Measurements from ENCODE around the gene SLCO3A1. TPM values are rescaled to one million over a fixed set of nuclear protein-coding genes. Genes with fewer than 3 reads are reported as not detected.

SLCO3A1 gene
- total RNA-seq, 1 experiment from 2014 or later: 1.7 TPM

DNA sequence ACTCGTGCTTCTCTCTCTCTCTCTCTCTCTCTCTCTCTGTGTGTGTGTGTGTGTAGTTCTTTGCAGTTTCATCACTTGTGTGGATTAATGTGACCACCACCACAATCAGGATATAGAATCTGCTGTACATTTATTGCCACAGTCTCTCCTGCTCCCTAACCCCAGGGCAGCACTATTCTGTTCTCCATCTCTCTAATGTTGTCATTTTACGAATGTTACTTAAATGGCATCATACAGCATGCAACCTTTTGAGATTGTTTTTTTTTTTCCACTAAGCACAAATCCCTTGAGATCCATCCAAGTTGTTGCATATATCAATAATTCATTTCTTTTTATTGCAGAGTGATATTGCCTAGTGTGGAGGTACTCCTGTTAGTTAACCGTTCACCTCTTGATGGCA, 26.9 kb downstream of the SLCO3A1 start:
- DNase-seq (ENCODE audit: extremely low read depth, low read depth): no peak

DNA sequence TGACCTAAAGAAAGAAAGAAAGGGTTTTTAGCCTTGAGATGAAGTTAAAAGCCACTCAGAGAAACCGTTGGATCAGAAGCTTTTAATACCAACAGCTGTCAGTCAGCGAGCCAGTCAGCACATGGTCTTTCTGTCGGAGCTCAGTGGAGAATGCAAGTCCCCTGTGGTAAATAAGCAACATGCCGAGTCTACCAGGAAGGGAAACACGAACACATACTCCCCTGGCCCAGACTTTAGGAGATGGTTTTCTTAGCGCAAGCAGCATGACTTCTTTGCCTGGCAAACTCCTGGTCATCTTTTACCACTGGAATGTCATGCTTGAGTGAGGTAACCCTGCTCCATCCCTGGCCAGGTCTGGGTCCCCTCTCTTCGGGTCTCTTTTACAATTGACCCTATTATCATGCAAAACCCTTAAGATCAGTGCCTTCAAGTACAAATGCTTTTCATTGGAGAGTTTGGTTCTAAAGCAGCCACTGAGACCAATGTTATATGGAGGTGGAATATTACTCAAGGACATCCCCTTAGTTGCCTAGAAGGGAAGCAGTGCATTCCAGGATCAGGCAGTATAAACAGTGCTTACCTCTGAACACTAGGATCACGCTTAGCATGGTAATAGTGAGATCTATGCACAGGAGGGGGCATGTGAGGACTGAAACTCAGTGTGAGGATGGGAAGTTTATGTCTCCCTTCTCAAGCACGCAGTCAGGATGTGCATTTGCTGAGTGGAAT, 28.2 kb downstream of the SLCO3A1 start:
- no peak for DNase-seq (ENCODE audit: extremely low read depth, low read depth)

DNA sequence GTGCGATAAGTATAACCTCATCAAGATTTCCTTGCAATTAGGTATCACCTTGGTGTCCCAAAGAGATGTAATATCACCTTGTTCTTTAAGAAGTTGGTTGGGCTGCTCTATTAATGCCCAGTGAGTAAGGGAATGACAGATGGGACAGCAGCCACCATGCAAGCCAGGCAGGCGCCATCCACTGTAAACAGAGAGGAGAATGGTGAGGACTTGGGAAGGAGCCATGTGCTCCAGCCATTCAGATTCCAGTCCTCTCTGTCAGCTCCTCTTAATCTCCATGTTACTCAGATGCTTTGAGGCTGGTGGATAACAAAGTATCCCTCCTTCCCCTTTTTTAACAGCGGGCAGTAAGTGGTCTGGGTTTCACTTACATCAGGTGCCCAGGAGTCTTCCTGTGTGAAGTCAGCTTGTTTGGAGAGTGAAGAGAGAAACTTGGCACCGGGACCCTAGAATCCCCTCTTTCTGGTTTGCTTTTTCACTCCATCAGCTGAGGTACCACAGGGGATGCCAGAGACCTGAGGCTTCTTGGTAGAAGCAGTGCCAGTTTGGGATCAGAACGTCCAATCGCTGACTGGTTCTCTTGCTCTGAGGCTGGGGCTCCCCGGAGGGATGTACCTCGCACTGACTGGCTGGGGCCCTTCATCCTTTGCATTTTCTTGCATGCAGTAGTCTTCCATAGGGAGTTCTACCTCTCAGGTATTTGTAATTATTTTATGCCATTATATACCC, 29.5 kb downstream of the SLCO3A1 start:
- no peak for DNase-seq (ENCODE audit: extremely low read depth, low read depth)

DNA sequence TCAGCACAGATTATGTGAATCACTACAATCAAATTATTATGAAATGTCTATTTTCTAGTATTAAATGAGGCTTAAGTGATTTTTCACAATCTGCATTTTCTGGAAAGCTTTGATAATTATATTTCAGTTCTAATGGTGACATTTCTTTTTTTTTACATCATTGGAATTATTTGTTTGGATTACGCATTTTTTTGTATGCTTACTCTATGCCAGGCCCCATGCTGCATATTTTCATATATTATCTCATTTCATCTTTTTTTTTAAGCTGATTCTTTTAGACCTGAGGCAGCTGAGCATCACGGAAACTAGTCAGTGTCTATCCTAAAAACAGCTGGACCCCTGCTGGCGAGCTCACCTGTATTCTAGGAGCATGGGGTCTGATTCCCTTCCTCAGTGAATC, 31.1 kb downstream of the SLCO3A1 start:
- DNase-seq (ENCODE audit: extremely low read depth, low read depth): no peak

DNA sequence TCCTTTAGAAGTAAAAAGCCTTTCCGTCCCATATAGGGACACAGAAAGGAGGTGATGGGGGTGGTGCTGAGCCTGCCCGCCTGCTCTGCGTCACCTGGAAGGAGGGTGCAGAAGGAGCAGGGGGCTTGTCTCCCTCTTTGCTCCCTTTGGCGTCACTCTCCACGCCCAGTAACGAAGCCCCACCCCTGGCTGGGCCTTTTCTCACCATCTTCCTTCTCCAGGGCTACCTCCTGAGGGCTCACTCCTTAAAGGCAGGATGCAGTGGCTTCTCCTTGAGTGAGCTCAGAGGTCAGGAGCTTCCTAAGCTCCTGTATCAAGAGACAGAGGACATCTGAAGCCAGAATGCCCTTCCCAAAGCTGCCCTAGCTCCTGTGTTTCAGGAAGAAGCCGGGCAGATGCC, 31.5 kb downstream of the SLCO3A1 start:
- no peak for DNase-seq (ENCODE audit: extremely low read depth, low read depth)

DNA sequence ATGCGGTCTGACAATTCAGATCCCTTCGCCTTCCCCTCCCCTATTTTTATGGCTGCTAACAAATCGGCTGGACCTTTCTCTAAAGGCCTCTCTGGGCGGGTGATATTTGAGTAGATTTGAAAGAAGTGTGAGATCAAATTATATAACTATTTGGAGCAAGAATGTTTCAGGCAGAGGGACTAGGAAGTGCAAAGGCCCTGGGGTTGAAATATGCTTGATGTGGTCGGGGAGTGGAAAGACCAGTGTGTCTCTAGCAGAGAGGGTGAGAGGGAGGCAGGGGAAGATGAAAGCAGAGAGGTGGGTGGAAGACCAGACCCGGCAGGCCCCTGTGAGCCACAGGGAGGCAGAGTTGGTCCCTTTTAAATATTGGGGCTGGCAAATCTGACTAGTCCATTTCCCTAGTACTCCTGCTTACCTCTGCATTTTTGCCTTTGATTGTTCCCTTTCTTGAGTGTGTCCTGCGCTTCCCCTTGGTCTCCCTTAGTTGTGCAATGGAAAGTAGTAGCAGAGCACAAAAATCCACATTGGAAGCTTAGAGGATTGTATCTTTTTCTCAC, 32.3 kb downstream of the SLCO3A1 start:
- DNase-seq (ENCODE audit: extremely low read depth, low read depth): no peak

DNA sequence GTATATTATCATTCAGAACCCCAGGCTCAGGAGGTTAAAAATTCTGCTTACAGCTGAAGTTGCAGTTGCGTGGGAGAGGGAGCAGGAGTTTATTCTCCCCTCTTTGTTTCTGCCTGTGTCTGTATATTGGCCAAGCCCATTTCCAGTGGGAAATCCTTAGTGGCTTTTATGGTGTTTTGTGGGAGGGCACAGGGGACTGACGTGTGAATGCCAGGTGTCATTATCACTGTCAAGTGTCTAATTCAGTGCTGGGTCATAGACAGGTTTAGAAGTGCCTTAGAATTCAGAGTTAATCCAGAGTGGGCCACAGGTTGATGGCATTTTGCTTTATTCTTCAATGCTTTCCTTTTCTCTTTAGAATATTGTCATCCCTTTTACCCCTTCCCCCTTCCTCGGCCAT, 33.4 kb downstream of the SLCO3A1 start:
- DNase-seq (ENCODE audit: extremely low read depth, low read depth): no peak

DNA sequence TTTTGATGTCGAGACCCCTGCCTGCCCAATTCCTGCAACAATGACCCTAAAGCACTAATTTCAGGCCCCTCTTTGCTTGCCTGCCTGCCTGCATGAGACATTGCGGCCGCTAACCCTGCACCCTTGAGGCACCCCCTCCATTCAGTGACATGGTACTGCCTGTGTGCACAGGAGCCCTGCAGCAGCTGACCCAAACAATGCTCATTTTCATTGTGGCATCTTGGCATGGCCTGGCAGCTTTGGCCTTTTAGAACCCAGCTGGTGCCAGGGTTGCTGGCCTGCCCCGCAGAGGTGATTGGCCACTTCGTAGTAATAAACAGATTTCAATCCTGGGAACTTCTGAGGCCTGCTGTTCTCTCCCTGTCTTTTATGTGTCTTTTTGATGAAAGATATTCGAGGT, 33.8 kb downstream of the SLCO3A1 start:
- DNase-seq (ENCODE audit: extremely low read depth, low read depth): no peak

DNA sequence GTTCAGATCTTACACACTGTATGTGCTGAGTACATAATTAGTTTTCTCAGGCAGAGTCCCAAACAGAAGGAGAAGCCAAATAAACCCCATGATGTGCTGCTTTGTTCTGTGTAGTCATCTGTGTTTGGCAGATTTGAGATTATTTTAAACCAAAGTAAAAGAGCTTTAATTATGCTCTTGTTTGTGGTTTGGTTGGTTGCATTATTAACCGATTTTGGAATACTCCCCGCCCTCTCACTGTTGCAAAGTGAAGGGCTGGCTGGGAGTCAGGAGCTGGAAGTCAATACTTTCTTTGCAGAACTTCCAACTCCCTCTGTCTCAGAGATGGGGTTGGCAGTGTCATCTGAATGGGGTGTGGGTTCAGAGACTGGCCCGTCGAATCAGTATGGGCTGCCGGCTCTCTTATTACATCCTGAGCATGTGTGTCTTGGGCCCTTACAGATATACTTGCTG, 34.4 kb downstream of the SLCO3A1 start:
- no peak for DNase-seq (ENCODE audit: extremely low read depth, low read depth)

DNA sequence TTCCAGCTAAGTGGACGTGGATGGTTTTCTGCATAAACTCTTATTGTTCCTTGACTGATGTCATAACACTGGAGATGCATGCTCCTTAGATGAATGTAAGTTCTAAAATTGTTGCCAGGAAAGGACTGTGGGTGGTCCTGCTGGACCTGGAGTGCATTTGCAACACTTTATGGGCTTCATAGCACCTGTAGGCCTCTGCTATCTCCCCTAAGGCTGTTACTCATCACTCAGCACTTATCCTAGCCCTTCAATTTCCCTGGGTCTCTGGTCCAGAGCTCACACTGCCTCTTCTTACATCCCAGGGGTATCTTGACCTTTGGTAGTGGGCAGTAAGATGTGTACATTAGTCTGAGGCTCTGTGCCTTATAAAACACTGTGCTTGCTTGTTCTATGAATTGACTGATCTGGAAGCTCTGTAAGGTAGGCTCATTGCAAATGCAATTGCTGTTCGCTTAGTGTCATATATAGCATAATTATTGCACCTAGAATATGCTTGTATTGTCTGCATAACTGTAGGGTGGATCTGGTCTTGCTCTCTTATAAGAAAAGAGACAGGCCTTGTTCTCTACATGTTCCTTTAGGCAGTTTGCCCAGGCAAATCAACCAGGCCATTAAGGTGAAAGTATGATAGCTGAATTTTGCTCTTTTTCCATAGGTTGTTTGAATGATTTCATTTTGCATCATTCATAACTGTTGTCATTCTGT, 35.8 kb downstream of the SLCO3A1 start:
- no peak for DNase-seq (ENCODE audit: extremely low read depth, low read depth)

DNA sequence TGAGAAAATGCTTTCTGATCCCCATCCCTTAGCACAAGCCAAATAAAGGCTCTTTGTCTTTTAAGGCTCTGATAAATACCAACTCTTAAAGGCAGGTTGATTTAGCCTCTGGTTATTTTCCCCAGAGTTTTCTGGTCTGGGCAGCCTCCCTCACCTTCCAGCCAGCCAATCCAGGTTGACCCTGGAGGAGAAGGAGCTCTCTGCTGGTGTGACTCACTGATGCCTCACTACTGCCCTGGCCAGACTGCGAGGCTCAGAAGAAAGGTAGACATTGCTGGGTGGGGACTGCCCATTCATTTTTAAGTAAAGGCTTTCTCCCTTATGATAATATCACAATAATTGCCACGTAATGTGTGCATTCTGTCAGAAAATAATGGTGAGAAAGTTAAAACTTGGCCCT, 37.1 kb downstream of the SLCO3A1 start:
- DNase-seq (ENCODE audit: extremely low read depth, low read depth): no peak

DNA sequence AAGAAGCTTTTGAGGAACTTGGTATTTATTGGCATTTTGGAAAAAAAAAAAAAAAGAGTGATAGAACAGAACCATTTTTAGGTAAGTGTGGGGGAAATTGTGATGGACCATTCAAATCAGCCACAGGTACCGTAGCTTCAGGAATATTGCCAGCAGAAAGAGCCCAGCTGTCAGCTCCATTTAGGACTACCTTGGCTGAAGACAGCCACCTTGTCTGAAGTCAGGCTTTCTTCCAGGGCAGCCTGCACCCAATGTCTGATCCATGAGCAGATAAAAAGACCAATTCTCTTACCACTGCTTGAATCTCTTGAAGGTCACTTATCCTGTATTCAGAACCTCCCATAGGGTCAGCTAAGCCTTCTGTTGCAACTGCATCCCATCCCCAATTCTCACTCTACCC, 37.6 kb downstream of the SLCO3A1 start:
- DNase-seq (ENCODE audit: extremely low read depth, low read depth): no peak

DNA sequence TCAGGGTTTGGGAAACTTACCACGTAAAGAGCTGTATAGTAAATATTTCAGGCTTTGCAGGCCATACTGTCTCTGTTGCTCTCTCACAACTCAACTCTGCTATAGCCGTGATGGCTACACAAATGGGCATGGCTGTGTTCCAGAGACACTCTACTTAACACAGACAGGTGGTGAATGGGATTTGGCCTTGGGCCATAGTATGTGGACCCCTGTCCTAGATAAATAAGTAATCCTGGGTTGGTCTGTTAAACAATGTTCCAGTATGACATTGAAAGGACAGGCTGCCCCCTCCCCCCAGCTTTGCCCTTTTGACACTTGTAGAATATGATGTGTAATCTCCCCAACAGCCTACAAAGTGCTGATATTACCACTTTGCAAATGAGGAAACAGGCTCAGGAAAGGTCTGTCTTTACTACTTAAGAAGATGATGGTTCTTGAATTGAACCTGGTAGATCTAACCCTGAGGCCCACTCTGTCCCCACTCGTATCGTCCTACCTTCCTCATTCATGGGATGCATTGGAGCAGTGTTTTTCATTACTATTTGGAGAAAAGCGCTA, 38.4 kb downstream of the SLCO3A1 start:
- DNase-seq (ENCODE audit: extremely low read depth, low read depth): no peak

DNA sequence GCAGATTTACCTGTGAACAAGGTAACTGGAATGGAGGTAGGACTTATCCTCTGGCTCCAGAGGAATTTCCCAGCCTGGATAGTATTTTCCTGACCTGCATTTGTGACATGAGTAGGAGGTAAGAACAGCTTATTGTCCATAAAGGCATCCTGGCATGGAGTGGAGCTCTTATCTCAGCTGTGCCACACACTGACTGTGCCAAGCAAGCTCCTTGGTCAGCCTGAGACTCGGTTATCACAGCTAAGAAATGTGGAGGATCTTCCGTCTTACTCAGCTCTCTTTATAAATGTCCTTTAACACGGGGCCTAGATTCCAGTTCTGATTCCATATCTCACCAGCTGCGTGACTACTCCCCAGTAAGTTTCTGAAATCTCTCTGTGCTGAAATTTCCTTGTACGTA, 38.9 kb downstream of the SLCO3A1 start:
- no peak for DNase-seq (ENCODE audit: extremely low read depth, low read depth)

DNA sequence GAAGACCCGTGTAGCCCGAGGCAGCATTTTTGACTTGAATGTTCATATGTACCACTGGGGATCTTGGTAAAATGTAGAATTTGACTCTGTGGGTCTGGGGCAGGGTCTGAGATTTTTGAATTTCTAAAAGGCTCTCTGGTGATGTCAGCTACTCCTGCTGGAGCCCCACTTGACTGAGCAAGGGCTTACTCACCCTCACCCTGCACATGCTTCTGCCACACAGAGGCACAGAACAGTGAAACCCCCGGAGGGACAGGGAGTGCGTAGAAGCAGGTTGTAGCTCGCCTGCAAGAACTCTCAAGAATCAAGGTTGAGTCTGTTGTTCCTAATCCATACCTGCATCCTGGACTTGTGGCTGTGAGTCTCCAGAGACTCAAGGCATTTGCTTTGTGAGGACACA, 41.1 kb downstream of the SLCO3A1 start:
- DNase-seq (ENCODE audit: extremely low read depth, low read depth): no peak

DNA sequence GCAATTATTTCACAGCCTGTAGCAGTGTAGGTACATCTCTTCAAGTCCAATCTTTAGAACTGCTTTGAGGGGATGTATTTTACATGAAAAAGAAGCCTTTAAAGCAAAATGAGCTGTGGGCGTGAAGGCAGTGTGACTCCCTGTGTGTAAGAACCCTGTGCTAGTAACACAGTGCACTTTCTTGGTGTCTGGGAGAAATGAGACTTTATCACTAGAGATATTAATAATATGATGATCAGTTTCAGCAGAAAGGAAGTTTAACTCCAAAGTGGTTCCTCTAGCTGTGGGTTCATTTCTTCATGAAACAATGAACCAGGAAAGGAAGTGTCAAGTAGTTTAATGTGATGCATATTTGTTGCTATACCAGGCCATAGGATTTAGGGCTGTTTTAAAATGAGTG, 41.5 kb downstream of the SLCO3A1 start:
- DNase-seq (ENCODE audit: extremely low read depth, low read depth): no peak

DNA sequence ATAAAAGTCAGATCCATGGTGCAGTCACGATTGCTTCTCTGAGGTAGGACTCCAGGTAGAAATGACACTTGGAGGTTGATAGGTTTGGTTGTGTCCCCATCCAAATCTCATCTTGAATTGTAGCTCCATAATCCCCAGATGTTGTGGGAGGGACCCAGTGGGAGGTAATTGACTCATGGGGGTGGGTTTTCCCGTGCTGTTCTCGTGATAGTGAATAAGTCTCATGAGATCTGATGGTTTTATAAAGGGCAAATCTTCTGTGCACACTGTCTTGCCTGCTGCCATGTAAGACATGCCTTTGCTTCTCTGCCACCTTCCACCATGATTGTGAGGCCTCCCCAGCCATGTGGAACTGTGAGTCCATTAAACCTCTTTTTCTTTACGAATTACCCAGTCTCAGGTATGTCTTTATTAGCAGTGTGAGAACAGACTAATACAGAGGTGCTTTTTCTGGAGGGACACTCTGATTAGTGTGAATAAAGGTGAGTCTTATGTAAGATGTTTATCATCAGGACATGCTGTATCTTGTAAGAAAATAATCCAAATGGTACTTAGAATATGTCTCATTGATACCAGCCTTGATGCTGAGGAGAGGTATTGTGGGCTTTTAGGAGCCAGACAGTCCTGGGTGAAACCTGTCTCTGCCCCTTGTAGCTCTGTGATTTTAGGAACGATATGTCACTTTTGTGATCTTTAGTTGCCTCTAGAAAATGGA, 43.0 kb downstream of the SLCO3A1 start:
- no peak for DNase-seq (ENCODE audit: extremely low read depth, low read depth)

DNA sequence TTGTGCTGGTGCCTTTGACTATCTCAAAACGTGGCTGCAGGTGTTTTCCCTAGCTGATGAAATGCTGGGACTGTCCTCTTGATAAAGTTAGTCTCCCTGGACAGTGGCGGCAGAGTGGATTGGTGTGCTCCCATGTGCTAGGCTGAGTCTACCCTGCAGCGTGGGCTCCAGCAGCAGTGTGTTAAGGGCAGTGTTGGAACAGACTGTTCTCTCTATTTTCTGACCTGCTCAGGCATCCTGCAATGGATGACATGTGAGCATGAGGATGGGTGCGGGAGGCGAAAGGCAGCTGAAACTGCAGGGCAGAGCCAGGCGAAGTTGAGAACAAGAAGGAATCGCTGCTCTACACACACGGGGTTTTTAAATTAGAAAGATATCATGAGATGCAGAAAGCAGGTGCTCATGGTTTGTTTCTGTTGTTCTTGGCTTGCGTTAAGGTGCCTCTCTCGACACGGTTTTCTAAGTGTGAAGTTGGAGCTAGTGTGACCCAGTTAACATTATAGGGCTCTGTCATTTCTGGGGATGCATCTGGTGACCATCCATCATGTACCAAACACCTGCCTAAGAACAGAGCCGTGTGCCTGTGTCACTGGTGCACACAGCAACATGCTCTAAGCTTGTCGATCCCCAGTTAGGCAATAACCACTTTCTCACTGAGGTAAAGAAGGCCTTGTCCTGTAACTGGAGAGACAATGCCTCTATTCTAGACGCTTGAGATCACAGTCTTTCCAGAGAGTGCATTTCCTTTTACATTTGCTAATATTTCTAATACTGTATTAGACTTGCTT, 44.3 kb downstream of the SLCO3A1 start:
- DNase-seq (ENCODE audit: extremely low read depth, low read depth): no peak

DNA sequence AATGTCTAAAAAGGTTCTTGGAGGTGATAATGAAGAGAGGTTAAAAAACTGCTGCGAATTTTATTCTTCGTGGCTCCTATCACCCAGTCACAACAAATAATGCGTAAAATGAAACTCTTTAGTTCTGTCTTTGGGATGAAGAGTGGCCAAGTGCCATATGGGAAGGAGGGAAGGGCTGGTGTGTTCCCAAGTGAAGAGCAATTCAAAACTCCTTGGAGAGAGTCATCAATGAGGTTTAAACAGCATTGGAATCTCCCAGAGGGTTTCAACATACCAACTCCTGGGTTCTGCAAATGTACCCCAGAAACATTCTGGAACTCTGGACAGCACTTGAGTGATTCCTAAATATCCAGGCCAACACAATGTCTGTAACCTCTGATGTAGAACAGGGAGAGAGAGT, 45.3 kb downstream of the SLCO3A1 start:
- DNase-seq (ENCODE audit: extremely low read depth, low read depth): no peak

DNA sequence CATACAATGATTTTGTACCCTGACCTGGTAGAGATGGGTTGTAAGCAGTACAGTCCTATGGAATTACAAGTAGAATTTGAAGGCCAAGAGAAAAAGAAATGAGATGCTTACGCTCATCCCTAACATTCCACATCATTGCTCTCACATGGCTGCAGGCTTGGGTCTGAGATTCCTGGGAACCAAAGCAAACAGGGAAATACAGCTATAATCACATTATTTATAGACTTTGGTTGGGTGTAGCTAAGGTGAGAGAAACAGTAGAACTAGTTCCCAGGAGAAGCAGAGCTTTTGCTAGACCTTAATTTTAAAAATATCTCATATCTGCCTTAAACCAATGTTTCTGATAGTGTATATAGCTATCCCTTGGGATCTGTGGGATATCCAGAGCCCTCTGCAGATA, 51.4 kb downstream of the SLCO3A1 start:
- no peak for DNase-seq (ENCODE audit: extremely low read depth, low read depth)

Measured in NCI-H460 (cell line).